HepG2 (cell line): ENCODE results near the gene ADAP2. TPM values are rescaled to one million over a fixed set of nuclear protein-coding genes. Genes with fewer than 3 reads are reported as not detected.

ENCODE experiments used
- ATF5 ChIP-seq: sonication (generic); formaldehyde crosslinking; IDR thresholded peaks from 2 replicates; pipeline ENCODE4 v1.4.0; 2020; ENCODE audit warnings: mild to moderate bottlenecking, low read depth, missing genetic modification reagents
- CBFB ChIP-seq: sonication (generic); formaldehyde crosslinking; IDR thresholded peaks from 2 replicates; pipeline ENCODE4 v1.4.0; 2020; ENCODE audit warnings: missing genetic modification reagents
- FOXA3 ChIP-seq: IDR thresholded peaks from 2 replicates; pipeline ENCODE4 v1.6.1; 2016; ENCODE audit warnings: missing genetic modification reagents, missing compliant biosample characterization
- FOXO1 ChIP-seq: sonication (generic); formaldehyde crosslinking; IDR thresholded peaks from 2 replicates; pipeline ENCODE4 v1.4.0; 2020; ENCODE audit warnings: missing genetic modification reagents
- FOXP4 ChIP-seq: sonication (generic); formaldehyde crosslinking; IDR thresholded peaks from 2 replicates; pipeline ENCODE4 v1.4.0; 2020; ENCODE audit warnings: missing genetic modification reagents
- GABPA ChIP-seq, 2 experiments: IDR thresholded peaks; 2 replicates each; pipeline ENCODE4 v1.6.1; 2011 to 2016; ENCODE audit warnings: low read depth in 2 of 2, low read length in 1 of 2, missing biosample characterization in 1 of 2, missing genetic modification characterization in 1 of 2
- HNF4G ChIP-seq, 2 experiments: sonication (generic) in 1 of 2; formaldehyde crosslinking in 1 of 2; IDR thresholded peaks; 2 replicates each; pipeline versions ENCODE4 v1.4.0 to v1.6.1; 2011 to 2020; ENCODE audit warnings: borderline replicate concordance in 2 of 2, low read depth in 2 of 2, mild to moderate bottlenecking in 2 of 2, low read length in 1 of 2, missing genetic modification reagents in 1 of 2, moderate library complexity in 1 of 2
- KLF6 ChIP-seq: IDR thresholded peaks from 2 replicates; pipeline ENCODE4 v1.8.0; 2016; ENCODE audit warnings: missing biosample characterization, missing genetic modification reagents
- MBD4 ChIP-seq: IDR thresholded peaks from 2 replicates; pipeline ENCODE4 v1.6.1; 2012; ENCODE audit warnings: low read length, inconsistent platforms, borderline replicate concordance
- MLX ChIP-seq: IDR thresholded peaks from 2 replicates; pipeline ENCODE4 v1.6.1; 2016
- PTBP1 ChIP-seq: fragments of 200-400 bp; formaldehyde crosslinking; IDR thresholded peaks from 2 replicates; pipeline ENCODE4 v1.6.1; 2018; ENCODE audit warnings: low read length, low read depth; ENCODE audit not compliant: poor library complexity, severe bottlenecking
- REPIN1 ChIP-seq: sonication (generic); formaldehyde crosslinking; IDR thresholded peaks from 2 replicates; pipeline ENCODE4 v1.8.0; 2022; ENCODE audit warnings: missing genetic modification reagents, low read depth, mild to moderate bottlenecking, borderline replicate concordance
- SOX6 ChIP-seq, 2 experiments: fragments of 450-650 bp in 1 of 2; sonication (generic) in 1 of 2; formaldehyde crosslinking in 1 of 2; IDR thresholded peaks; 2 replicates each; pipeline versions ENCODE4 v1.4.0 to v1.6.1; 2017 to 2020; ENCODE audit warnings: antibody characterized with exemption in 1 of 2, mild to moderate bottlenecking in 1 of 2, missing genetic modification reagents in 1 of 2
- TBL1XR1 ChIP-seq: fragments of 150-350 bp; IDR thresholded peaks from 2 replicates; pipeline ENCODE4 v1.6.1; 2014; ENCODE audit warnings: borderline replicate concordance, low read length; ENCODE audit not compliant: partially characterized antibody
- ZNF563 ChIP-seq: sonication (generic); formaldehyde crosslinking; IDR thresholded peaks from 2 replicates; pipeline ENCODE4 v1.8.0; 2022; ENCODE audit warnings: mild to moderate bottlenecking, moderate library complexity, missing genetic modification reagents
- ZNF576 ChIP-seq: sonication (generic); formaldehyde crosslinking; IDR thresholded peaks from 2 replicates; pipeline ENCODE4 v1.4.0; 2020; ENCODE audit warnings: mild to moderate bottlenecking, missing genetic modification reagents
- ZNF580 ChIP-seq: IDR thresholded peaks from 2 replicates; pipeline ENCODE4 v1.6.1; 2016; ENCODE audit warnings: low read depth, borderline replicate concordance
- ZNF605 ChIP-seq: sonication (generic); formaldehyde crosslinking; IDR thresholded peaks from 2 replicates; pipeline ENCODE4 v1.8.0; 2022; ENCODE audit warnings: mild to moderate bottlenecking, missing genetic modification reagents
- ZNF652 ChIP-seq: IDR thresholded peaks from 2 replicates; pipeline ENCODE4 v1.6.1; 2016; ENCODE audit warnings: low read depth, borderline replicate concordance
- ZNF687 ChIP-seq: sonication (generic); formaldehyde crosslinking; IDR thresholded peaks from 2 replicates; pipeline ENCODE4 v1.5.1; 2020; ENCODE audit warnings: mild to moderate bottlenecking, missing genetic modification reagents, moderate library complexity
- ZSCAN29 ChIP-seq: sonication (generic); formaldehyde crosslinking; conservative IDR thresholded peaks from 2 replicates; pipeline ENCODE4 v1.4.0; 2020; ENCODE audit warnings: mild to moderate bottlenecking, missing genetic modification reagents
- polyA plus RNA-seq, 8 experiments: library from polyadenylated mRNA; depleted of rRNA in 3 of 8; stranded (reverse) in 7 of 8; unstranded in 1 of 8; fragments of >200 nt; fragmentation: Illumina TruSeq in 4 of 8; extraction: Trizol in 4 of 8; gene quantifications; 2 replicates each; pipeline versions ENCODE4 v1.2.1 to v1.2.3, GENCODE V29; 2011 to 2016; ENCODE audit warnings: low read depth in 4 of 8, missing spikeins in 1 of 8, mixed read lengths in 1 of 8; ENCODE audit not compliant: insufficient read depth in 1 of 8
- total RNA-seq, 5 experiments: library from RNA; depleted of rRNA; stranded (reverse); fragments of >200 nt; fragmentation: Illumina TruSeq; extraction: Trizol; gene quantifications; 2 replicates each; pipeline ENCODE4 v1.2.3, GENCODE V29; 2016; ENCODE audit warnings: low read depth in 1 of 5

Gene ADAP2
- total and polyA plus RNA-seq, 2 of the 13 experiments (the other 11 are each of a cell fraction or from before 2014, with no cell fraction given): 0.51 to 0.70 TPM

GRCh38 chr17:30929081-30929633, 7.4 kb downstream of the ADAP2 start (continued):
- TF ChIP-seq ZNF580 (CRISPR knock-in tag) (0 out of 2 replicates have a peak, but pooled peaks have one; percentile 28), SOX6 (IDR thresholded peaks at IDR 0.05) (no peak), SOX6 (CRISPR knock-in tag; IDR thresholded peaks at IDR 0.05) (0 out of 2 replicates have a peak, but pooled peaks have one; percentile 14), FOXO1 (no peak), KLF6 (no peak), FOXA3 (CRISPR knock-in tag) (0 out of 2 replicates have a peak, but pooled peaks have one; percentile 10), ZNF687 (peak; percentile 88), FOXP4 (CRISPR knock-in tag) (no peak), PTBP1 (no peak), ZNF605 (no peak), GABPA (IDR thresholded peaks at IDR 0.05; ENCODE audit: low read depth, low read length) (no peak), GABPA (CRISPR knock-in tag; IDR thresholded peaks at IDR 0.05; ENCODE audit: low read depth) (0 out of 2 replicates have a peak, but pooled peaks have one; percentile 30), MLX (CRISPR knock-in tag) (0 out of 2 replicates have a peak, but pooled peaks have one; percentile 37), HNF4G (IDR thresholded peaks at IDR 0.05; ENCODE audit: borderline replicate concordance, low read depth, low read length) (no peak), HNF4G (CRISPR knock-in tag; IDR thresholded peaks at IDR 0.05; ENCODE audit: borderline replicate concordance, low read depth) (peak; percentile 34; the same call in 1 of the 2 replicates), TBL1XR1 (no peak), ZNF563 (CRISPR knock-in tag) (no peak), REPIN1 (peak; percentile 50; the same call in 1 of the 2 replicates), CBFB (CRISPR knock-in tag) (no peak), ZSCAN29 (CRISPR knock-in tag) (no peak), MBD4 (no peak), ATF5 (no peak), ZNF576 (CRISPR knock-in tag) (no peak), ZNF652 (peak; percentile 94)
